Dermis lymphatic vessel endothelial cell (primary cell): ENCODE data around the gene TBX5. TPM values are rescaled to one million over a fixed set of nuclear protein-coding genes. Genes with fewer than 3 reads are reported as not detected.

Experiments
- total RNA-seq: library from RNA; depleted of rRNA; stranded (reverse); fragments of >200 nt; gene quantifications from 2 replicates; pipeline ENCODE4 v1.2.1, GENCODE V29; 2014

Gene TBX5
- total RNA-seq = not detected in 2 replicates

GRCh38 chr12:114405519-114406271 is at the start of gene TBX5:
Gene TBX5, minus strand, starts transcription at chr12:114406144. Its CDS starts 2,246 bp downstream, at chr12:114403898.

